ENCODE measurements around the gene MAST4.

Gene MAST4

GRCh38 chr5:67058998-67059743, 463.0 kb downstream of the MAST4 start:
- no peak for DNase-seq

DNA sequence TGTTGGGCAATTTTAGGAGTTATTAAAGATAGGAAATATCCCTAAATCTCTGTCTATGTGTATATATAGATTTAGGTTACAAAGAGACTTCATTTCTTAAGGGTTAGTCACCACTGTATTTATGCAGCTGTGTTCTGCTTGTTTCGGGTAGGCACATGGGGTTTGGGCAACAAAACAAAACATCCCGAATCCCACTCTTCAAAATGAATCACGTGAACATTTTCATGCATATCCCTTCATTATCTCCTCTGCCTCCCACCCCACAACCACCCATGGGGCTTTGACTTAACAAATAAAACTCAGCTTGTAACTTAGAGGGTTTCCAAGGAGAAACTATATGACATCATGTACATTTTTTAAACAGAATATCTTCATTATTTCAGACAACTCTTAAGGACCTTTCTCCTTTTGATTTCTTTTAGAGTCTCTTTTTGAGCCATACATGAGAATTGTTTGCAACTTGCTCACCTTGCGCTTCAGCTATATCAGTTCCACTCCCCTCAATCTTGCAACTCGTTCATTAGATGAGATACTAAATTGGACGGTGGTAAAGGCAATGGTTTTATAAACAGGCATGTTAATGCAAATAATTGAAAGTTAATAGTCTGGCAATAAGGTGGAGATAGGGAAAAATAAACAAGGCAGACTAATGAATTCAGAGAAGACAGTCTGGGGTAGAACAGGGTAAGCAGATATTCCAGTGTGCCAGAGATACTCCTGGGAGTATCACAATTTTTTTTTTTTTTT, 463.7 kb downstream of the MAST4 start:
- no peak for DNase-seq

DNA sequence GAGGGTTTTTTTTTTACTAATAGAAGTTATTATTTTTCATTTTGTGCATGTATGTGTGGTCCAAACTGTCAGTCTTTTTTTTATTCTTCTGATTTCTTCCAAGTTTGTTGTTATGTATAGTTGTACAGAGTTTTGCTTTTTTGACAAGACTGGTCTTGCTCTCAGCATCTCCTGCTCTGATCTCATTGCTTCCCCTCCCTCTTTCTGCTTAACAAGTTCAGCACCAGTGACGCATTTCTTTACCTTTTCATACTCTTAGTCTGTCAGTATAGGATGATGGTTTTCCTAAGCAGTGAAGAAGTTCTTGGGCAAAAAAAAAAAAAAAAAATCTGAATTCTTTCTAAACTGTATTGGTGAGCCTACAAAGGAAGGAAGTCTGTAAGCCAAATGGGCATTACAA, 465.3 kb downstream of the MAST4 start:
- no peak for DNase-seq

DNA sequence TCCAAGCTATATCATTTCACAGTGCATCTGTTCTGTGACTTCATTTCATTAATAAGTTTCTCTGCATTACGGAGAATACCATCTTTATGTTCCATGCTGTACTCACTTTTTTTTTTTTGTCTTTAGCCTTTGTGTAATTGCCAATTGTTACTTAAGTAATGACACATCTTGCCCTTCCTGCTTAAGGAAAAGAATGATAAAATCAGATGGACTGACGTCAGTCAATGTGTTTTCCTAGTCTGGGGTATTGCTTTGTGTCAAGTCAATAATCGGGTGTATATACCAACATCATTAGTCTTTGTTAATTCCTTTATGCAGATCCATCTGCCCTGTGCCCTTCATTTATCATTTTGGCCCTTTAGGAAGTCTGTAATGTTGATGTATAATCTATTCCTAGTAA, 466.9 kb downstream of the MAST4 start:
- no peak for DNase-seq

- no peak for DNase-seq
Measured at GRCh38 chr5:67063791-67064190, 467.6 kb downstream of the MAST4 start.

GRCh38 chr5:67065237-67065636, 469.0 kb downstream of the MAST4 start:
- no peak for DNase-seq

- DNase-seq, result no peak
Measured at GRCh38 chr5:67065696-67066095, 469.5 kb downstream of the MAST4 start.

DNA sequence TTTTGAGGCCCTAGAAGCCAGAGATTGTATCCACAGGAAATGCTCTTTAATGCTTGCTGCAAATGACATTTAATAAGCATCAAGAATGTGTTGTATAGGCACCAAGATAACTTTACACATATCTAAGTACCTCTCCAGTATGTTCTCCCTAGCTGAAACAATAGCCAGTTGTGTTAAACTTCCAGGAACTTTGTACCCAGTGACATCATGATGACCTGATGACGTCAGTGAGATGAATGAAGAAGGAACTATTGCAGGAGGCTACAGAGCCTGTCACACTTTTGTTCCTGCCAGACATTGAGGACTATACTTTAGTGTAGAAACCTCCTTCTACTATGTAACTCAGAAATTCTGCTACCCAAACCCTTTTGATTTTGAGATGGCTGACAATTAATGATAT, 470.6 kb downstream of the MAST4 start:
- DNase-seq, result no peak

- no peak for DNase-seq
Measured at GRCh38 chr5:67073045-67073680, 477.0 kb downstream of the MAST4 start.

DNA sequence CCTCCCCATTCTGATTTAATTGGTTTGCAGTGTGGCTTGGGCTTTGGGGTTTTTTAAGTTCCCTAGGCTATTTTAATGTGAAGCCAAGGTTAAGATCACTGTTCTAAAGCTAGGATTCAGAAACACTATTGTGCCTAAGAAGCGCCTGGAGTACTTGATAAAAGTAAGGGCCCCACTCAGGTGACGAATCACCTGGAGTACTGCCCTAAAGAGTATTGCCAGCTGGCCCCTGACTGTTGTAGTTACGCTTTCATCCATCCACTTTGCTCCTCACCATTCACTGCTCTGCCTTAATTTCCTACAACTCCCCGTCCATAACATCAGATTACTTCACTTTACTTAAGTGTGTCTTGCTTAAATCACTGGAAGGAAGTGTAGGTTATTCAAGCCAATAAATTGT, 481.1 kb downstream of the MAST4 start:
- no peak for DNase-seq

- DNase-seq, result no peak
Measured at GRCh38 chr5:67081261-67081660, 485.1 kb downstream of the MAST4 start.

DNA sequence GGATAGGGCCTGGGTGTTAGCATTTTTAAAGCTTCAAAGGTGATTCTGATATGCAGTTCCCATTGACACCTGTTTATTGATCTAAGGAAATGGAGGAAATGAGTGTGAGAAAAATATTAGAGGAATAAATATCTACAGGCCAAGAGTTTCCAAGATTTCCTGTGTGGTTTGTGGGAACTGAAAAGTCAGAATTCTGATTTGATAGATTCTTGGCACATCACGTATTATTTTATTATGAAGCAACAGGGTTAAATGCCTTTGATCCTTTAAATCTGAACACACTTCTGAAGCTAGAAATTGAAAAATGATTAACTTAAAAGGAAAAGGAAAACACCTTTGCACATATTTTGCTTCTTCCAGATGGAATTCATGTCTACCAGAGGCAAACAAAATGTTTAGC, 486.7 kb downstream of the MAST4 start:
- no peak for DNase-seq

- no peak for DNase-seq
Measured at GRCh38 chr5:67085616-67086015, 489.4 kb downstream of the MAST4 start.

DNA sequence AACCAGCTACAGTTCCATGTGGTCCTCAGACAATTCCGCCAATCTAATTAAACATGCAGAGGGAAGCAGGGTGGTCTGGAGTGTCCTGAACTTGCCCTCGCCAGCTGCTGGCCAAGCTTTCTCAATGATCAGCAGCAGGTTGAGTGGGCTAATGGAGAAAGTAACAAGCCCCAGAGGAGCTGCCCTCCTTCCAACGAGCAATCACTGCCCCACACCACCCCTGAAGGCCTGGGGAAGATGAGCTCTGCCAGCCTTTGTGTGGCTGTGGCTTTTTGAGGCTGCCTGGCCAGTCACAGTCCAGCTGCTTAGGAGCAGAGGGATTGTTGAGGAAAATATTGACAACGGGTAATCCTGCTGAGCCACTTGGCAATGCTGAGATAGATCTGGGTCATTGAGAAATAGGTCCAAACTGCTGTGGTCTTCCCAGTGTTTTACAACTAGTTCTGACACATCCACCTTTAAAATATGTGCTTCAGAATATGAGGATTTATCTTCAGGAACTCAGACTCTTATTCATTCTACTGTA, 493.1 kb downstream of the MAST4 start:
- DNase-seq, result no peak

GRCh38 chr5:67090040-67090439, 493.8 kb downstream of the MAST4 start:
- DNase-seq, result no peak

DNA sequence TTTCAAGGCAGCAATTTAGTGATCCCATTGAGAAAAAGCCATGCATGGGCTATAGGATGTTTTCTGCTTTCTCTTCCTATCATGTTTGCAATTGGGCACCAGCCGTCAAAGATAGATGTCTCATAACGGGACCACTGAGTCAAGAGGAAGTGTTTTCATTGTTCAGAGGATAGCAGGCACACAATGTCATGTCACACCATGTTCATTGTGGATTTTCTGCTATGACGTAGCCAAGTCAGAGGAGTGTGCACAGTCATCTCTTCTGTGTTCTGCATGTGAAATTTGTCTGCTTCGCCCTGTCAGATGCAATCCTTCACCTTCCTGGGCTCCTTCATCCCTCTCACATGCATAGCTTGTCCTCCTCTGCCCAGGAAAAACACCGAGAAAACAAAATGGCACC, 494.4 kb downstream of the MAST4 start:
- DNase-seq, result no peak

GRCh38 chr5:67092535-67092934, 496.3 kb downstream of the MAST4 start:
- DNase-seq, result no peak

DNA sequence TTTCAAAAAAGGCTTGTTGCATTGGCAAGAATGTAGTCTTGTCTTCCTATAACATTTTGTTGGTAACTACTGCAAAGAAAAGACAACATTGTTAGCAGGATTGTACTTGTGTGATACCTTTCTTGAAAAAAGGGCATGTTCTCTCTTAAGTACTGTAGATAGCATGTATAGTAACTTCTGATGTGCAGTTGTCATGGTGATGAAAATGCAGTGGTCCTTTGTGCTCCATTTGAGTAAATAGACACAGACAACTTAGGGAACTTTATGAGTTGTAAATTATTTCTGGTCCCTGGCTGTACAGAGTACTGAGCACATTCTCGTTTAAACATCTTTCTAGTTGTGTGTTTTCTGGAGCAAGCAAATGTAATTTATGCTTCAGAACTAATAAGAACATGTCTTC, 497.1 kb downstream of the MAST4 start:
- DNase-seq, result no peak

DNA sequence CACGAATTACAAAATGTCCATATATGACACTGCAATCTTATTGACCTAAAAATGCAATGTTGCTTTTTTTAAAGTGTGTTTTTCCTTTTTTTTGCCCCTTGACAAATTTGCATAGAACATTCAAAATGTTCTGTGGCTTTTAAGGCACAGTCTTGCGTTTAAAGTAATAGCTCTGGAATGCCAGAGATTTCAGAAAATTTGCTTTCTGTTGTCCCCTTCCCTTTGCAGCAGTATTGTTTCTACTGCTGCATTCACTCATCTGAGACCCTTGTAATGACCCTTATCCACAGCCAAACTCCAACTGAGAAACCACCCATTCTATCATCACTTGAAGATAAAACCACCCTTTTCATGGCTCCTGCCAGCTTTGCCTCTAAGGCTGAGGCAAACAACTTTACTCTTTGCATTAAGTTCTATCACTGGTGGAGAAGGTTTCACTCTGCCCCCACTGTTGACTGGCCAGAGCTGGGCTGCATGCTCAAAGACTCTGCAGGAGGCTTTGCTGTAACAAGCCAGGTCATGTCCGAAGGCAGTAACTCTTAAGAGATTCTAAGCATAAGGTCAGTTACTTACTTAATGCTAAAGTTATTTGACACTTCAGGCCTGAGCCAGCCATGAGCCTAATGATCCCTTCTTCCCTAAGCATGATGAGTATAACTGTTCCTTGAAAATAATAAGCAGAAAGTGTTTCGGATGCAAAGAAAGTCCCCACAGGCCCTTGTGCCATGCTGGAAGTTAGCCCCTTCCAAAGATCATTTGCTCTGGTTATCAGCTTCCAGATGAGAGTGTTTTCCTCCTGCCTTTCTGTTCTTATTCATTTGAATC, 498.5 kb downstream of the MAST4 start:
- DNase-seq, result no peak

- no peak for DNase-seq
Measured at GRCh38 chr5:67095346-67096171, 499.4 kb downstream of the MAST4 start.

GRCh38 chr5:67098656-67099055, 502.5 kb downstream of the MAST4 start:
- DNase-seq, result no peak

- DNase-seq, result no peak
Measured at GRCh38 chr5:67100301-67100700, 504.1 kb downstream of the MAST4 start.
